ENCODE measurements around the gene CDO1.
A peak's percentile ranks its signal among the peaks of the same experiment; 100 is the strongest.

CDO1 gene

GRCh38 chr5:115816226-115817081 is at the start of gene CDO1:
CDO1 (minus strand) TSS chr5:115816659; CDS start chr5:115816397, 262 bp downstream.
- DNase-seq (ENCODE audit: low spot score) = peak; percentile 29

- DNase-seq (ENCODE audit: low spot score) = no peak
These were observed 42.9 kb upstream of the CDO1 start for GRCh38 chr5:115859378-115859777.

DNA sequence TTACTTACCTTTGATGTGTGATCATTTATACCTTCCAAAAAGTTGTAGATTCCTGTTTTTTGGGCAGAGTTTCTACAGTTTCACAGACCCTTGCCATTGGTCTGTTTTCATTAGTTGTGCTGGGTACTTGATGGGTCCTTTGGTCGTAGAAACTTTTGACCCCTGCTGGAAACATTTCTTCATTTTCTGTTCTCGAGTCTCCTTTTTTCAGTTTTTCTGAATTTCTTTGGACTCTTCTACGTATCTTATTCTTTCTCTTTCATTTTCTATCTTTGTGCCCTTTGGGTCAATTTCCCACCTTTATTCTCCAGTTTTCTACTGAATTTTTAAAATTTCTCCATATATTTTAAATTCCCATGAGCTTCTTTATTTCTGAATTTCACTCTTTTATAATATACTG is 41.9 kb upstream of the CDO1 start:
- DNase-seq (ENCODE audit: low spot score) = no peak

DNA sequence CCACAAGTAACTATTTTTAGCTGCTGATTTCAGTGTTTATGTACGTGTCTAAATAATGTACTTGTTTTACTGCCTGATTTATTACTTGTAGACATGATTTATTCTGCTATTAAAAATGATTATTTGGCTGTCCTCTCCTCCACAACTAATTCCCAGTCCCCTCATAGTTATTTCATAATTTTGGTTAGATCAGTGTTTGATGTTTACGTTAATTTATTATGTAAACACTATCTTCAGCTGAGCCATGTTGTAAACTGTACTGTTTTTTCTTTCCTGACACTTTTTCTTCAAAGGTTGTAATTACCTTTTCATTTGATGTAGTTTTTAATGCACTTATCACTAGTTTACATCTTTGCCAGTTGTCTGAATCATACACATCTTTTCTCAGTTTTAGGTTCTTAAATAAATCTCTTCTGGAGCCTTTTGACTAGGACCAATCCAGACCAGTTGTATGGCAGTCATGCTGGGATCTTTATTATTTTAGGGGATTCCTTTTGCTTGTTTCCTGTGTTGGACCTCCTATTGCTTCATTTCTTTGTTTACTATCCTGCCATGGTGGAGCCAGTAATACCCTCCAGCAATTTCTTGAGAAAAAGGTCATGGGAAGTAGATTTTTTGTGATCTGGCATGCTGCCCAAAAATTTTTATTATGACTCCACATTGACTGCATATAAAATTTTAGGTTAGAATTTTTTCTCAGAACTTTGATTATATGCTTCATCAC is 41.3 kb upstream of the CDO1 start:
- DNase-seq (ENCODE audit: low spot score) = no peak

DNA sequence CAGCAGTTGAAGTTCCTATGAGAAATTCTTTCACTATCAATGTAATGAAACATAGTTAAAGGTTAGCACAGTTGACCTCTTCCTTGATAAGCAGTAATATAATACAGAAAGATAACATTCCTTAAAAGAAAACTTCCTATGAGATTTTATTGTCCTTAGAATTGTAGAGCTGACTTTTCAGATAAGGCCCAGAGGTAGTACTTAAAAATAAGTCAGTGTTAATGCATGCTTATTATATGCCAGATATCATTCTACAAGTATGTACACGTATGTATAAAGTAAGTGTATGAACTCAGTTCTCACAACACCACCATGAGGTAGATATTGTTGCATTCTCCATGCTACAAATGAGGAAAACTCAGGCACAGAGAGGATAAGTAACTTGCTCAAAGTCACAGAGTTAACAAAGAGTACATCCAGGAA is 40.6 kb upstream of the CDO1 start:
- no peak for DNase-seq (ENCODE audit: low spot score)

- DNase-seq (ENCODE audit: low spot score) = no peak
These were observed 39.5 kb upstream of the CDO1 start for GRCh38 chr5:115855959-115856358.

DNA sequence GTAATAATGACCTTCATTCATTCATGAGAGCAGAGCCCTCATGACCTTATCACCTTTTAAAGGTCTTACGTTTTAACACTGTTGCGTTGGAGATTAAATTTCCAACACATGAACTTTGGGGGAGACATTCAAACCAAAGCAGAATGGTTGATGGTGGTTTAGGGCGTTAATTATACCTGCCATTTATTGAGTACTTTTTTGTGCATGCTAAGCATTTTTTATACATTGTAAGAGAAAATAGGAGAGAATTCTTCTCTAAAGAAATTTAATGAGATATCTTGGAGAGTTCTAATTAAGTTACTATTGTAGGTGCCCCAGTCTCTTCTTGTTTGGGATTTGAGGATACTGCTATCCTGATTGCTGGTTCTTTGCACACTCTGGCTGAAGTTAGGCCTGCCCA is 37.7 kb upstream of the CDO1 start:
- no peak for DNase-seq (ENCODE audit: low spot score)

- no peak for DNase-seq (ENCODE audit: low spot score)
These were observed 34.4 kb upstream of the CDO1 start for GRCh38 chr5:115850744-115851416.

DNA sequence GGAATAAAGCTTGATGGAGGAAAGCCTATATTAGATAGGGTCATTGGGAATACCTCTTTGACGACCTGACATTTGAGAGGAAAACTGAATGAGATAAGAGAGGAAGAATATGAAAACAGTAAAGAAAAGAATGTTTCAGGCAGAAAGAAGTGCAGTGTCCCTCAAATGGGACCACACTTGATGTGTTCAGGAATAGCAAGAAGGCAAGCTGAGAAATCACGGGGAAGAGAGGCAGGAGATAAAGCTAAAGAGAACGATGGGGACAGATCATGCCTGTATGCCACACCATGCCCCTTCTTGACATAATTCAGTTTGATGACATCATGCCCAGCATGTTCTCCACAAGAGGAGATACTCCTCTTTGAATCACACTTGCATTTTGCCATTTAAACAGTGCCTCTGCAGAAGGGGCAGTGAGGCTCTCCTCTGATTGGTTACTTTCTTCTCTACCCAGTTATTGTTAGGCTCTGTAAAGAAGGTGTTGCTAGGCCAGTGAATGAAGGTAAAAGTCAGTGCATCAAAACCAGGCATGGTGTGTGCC is 32.9 kb upstream of the CDO1 start:
- DNase-seq (ENCODE audit: low spot score) = no peak

DNA sequence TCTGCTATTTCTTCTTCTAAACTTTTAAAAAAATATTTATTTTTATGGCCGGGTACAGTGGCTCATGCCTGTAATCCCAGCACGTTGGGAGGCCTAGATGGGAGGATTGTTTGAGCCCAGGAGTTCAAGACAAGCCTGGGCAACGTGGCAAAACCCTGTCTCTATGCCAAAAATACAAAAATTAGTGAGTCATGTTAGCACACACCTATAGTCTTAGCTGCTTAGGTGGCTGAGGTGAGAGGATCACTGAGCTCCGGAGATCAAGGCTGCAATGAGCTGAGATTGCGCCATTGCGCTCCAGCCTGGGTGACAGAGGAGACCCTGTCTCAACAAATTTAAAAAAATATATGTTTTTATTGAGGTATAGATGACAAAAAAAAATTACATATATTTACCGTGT is 30.8 kb upstream of the CDO1 start:
- DNase-seq (ENCODE audit: low spot score) = no peak

DNA sequence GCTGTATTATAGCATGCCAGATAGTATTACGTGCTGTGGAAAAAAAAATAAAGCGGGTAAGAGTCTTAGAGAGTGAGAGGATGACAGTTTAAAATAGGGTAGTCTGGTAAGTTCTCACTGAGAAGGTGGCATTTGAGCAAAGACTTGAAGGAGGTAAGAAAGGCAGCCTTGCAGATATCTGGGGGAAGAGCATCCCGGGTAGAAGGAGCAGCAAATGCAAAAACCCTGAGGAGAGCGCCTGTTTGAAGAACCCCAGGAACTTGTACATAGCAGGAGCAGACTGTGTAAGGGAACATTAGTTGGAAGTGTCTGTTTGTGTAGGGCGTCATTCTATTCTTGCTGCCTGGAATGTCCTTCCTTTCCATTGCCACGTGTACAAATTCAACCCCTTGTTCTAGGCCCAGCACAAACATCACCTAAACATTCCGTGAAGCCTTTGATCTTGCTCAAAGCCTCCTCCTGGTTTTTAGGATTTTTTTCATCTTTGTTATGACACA is 27.9 kb upstream of the CDO1 start:
- no peak for DNase-seq (ENCODE audit: low spot score)

DNA sequence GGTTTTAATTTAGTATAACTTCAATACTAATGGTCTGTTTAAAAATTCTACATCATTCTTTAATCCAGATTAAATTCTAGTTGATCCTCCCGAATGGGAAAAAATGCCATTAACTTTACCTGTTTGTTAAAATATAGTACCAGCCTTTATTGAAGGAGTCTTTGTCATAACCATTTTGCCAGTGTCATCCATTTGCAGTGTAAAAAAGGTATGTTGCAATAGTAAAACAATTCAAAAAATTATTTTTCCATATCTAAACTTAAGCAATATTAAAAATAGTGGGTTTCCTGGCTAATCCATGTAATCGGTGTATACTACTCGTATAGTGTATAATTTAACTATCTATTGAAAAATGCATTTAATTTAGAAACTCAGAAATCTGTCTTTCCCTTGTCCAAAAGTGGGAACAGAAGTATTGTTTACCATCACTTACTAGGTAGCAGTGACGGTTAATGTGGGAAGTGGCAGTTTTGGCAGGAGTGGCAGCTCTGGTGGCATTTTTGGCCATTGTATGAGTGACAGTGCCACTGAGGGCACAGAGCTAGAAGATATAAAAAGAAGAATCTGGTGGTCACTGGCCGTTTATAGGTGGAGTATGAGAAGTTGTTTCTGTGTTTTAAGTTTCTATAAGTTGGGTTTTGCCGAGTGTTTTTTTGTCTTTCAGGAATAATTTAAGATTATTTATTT is 27.1 kb upstream of the CDO1 start:
- DNase-seq (ENCODE audit: low spot score) = no peak

GRCh38 chr5:115842952-115843351 is 26.5 kb upstream of the CDO1 start:
- DNase-seq (ENCODE audit: low spot score) = no peak

DNA sequence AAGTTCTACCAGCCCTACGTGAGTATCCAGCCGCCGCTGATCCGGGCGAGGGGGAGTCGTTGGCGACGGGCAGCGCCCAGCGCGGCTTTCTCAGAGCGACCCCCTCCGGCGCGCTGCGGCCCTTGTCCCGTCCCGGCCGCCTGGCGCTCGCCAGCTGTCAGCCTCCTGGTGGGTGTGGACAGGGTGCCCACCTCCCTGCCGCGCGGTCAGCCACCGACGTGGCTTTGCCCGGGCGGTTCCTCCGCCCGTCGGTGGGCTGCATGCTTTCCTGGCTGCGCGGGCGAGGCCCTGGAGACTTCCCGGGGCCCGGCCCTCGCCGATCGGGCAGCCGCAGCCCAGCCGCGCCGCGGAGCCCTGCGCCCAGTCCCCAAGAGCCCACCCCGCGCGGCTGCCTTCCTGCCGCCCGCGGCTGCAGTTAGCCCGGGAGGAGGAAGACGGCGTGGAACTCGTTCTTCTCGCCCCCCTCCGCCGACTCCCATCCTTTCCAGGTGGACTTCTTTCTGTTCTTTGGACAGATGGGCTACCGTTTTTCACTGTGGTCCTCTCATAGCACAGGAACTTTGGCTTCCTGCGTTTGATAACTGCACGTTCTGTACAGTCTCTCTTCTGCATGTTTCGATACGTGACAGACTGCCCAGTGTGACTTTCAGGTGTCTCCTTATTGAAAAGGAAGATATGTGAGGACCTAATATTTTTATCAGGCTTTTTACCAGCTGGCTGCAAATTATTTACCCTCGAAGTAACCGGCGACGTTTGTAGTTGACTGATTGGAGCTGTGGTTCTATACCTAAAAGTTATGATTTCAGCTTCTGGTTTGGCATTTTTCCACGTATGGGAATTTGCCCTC is 25.9 kb upstream of the CDO1 start:
- DNase-seq (ENCODE audit: low spot score) = peak; percentile 67

DNA sequence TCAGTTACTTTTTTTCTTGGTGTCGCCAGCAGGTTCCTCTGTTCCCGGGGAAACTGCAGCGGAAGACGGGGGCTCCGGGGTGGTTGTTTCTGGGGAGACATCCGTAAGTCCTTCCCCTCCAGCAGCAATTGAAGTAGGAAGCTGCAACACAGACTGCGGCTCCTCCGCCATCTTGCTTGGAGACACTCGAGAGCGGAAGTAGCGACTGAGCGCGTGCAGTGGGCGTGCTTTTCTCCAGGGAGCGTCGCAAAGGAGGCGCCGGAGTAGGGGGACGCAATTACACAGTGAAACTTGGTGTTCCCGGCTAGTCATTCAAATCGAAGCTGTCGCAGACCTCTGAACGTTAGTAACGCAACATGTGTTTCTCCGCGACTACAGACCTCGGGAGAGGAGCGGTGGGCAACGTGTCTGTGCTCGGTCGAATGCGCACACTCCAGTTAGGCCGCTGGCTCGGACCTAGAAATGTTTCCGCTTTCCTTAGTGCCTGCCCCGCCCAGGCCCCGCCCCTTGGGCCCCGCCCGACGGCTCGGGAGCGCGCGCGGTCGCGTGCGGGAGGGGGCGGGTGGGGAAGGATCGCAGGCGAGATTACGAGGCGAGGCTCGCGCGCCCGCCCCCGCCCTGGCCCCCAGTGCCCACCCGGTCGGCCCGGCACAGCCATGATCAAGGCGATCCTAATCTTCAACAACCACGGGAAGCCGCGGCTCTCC is 25.1 kb upstream of the CDO1 start, which contains the start of the genes AP3S1 and ATG12:
Gene AP3S1, plus strand, starts transcription at position 554 of the 707 bp plus-strand sequence. Its CDS starts 103 bp downstream, at position 657.
Gene ATG12, minus strand, starts transcription at position 184 of the 707 bp plus-strand sequence. Its CDS starts 13 bp downstream, at position 171.
- DNase-seq (ENCODE audit: low spot score) = peak; percentile 78

DNA sequence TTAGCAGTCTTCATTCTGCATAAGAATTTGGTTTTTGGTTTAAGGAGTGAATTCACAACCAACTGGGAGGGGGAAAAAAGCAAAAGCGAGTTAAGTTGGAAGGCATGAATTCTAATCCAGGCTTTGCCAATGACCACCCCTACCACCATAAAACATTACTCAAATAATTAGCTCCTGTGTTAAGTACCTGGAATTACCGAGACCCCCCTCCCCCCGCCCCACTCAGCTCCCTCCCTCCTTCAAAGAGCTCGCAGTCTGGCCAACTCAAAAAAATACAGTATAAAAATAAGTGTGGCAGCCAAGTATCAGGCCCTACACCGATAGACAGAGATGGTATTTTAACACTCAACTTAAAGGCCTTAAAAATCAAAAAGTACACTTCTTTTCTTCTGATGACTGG is 24.4 kb upstream of the CDO1 start:
- no peak for DNase-seq (ENCODE audit: low spot score)

- DNase-seq (ENCODE audit: low spot score) = peak; percentile 39
These were observed 22.5 kb upstream of the CDO1 start for GRCh38 chr5:115838885-115839518.

GRCh38 chr5:115835481-115835880 is 19.0 kb upstream of the CDO1 start:
- no peak for DNase-seq (ENCODE audit: low spot score)

DNA sequence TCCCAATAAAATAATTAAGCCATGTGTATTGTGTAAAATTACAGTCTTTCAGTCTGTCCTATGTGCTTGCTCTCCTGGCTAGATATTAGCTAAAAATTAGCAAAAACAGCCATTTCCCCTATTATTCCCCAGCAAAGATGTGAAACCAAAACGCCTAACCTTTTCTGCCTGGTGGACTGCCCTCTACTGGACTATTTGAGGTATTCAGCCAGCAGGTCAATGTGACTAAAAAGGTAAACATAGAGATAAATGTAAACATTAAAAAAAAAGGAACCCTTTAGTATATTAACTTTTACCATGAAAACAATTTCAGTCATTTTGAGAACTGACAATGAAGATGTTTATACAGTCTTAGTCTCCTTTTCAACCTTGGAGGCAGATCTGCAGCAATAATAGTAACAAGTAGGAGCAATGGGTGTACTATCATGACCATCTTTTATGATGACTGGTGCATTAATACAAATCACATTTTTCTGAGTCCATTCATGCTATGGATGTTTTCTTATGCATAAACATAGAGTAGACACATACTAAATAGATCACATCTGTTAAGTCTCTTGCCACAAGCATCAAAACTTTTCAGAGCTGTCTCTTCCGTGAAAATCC is 14.8 kb upstream of the CDO1 start:
- peak; percentile 27 for DNase-seq (ENCODE audit: low spot score)

All from HuH-7 (cell line).